Stimulated activated CD8-positive, alpha-beta memory T cell treated with anti-CD3 and anti-CD28 coated beads, Interleukin-7, amount 100 ng/mL, for 1 hour (primary cell): Measurements from ENCODE around the gene OTUD1.

ENCODE experiments used
- DNase-seq, 2 donors: peaks; one replicate each; pipeline ENCODE4 v3.0.0-alpha.2; 2020; ENCODE audit warnings: low read depth in 2 of 2

The OTUD1 gene

GRCh38 chr10:23422003-23422411, 16.9 kb upstream of the OTUD1 start:
- no peak for DNase-seq

DNA sequence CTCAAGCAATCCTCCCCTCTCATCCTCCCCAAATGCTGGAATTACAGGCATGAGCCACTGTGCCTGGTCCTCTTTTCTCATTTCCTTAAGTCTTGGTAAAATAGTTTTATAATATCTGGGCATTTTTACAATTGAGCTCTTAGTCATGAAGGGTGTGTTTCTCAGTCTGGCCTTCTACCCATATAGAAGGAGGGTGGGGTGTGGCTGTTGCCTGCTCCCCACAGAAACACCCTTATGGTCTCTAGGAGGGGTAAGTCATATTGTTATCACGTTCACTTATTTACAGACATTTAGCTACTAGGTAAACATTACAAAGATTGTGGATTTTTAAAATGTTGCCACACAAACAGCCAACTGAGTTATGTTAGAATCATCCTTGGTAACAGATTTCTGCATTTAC, 6.7 kb upstream of the OTUD1 start:
- no peak for DNase-seq

GRCh38 chr10:23432639-23433038, 6.2 kb upstream of the OTUD1 start:
- DNase-seq, result no peak

- no peak for DNase-seq
These were observed 5.2 kb upstream of the OTUD1 start for GRCh38 chr10:23433701-23434100.

GRCh38 chr10:23435378-23435777, 3.5 kb upstream of the OTUD1 start:
- DNase-seq, result no peak

GRCh38 chr10:23436983-23437382, 1.9 kb upstream of the OTUD1 start:
- DNase-seq, result no peak

- DNase-seq, result no peak
These were observed 820 bp upstream of the OTUD1 start for GRCh38 chr10:23437963-23438546.

DNA sequence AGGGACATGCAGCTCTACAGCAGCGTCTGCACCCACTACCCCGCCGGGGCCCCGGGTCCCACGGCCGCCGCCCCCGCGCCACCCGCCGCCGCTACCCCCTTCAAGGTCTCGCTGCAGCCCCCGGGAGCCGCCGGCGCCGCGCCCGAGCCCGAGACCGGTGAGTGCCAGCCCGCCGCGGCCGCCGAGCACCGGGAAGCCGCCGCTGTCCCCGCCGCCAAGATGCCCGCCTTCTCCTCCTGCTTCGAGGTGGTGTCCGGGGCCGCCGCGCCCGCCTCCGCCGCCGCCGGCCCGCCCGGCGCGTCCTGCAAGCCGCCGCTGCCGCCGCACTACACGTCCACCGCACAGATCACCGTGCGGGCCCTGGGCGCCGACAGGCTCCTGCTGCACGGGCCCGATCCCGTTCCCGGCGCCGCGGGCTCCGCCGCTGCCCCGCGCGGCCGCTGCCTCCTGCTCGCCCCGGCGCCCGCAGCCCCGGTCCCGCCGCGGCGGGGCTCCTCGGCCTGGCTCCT, 631 bp downstream of the OTUD1 start:
- DNase-seq, result no peak

DNA sequence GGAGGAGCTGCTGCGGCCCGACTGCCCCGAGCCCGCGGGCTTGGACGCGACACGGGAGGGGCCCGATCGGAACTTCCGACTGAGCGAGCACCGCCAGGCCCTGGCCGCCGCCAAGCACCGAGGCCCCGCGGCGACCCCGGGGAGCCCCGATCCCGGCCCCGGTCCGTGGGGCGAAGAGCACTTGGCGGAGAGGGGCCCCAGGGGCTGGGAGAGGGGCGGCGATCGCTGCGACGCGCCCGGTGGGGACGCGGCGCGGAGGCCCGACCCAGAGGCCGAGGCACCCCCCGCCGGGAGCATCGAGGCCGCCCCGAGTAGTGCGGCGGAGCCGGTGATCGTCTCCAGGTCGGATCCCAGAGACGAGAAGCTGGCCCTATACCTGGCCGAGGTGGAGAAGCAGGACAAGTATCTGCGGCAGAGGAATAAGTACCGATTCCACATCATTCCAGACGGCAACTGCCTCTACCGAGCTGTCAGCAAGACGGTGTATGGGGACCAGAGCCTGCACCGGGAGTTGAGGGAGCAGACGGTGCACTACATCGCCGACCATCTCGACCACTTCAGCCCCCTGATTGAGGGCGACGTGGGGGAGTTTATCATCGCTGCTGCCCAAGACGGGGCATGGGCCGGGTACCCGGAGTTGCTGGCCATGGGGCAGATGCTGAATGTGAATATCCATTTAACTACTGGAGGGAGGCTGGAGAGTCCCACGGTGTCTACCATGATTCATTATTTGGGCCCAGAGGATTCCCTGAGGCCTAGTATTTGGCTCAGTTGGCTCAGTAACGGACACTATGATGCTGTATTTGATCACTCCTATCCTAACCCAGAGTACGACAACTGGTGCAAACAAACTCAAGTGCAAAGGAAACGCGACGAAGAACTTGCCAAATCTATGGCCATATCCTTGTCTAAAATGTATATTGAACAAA, 1.4 kb downstream of the OTUD1 start:
- no peak for DNase-seq

DNA sequence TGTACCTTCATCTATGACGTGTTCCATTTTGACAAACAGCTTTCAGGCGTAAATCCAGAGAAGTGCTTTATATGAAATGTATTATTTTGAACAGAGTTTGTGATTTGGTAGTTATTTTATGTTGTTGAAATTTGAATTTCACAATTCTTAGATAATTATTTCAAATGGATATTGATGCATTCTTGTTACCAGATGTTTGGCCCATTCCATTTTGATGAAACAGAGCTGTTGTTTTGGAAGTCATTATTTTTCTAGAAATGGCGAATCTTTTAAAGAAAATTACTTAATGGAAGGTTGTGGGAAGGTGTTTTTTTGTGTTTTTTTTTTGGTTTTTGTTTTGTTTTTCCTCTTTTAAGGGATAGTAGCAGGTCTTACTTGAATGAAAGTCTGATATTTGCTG, 2.4 kb downstream of the OTUD1 start:
- DNase-seq, result no peak

DNA sequence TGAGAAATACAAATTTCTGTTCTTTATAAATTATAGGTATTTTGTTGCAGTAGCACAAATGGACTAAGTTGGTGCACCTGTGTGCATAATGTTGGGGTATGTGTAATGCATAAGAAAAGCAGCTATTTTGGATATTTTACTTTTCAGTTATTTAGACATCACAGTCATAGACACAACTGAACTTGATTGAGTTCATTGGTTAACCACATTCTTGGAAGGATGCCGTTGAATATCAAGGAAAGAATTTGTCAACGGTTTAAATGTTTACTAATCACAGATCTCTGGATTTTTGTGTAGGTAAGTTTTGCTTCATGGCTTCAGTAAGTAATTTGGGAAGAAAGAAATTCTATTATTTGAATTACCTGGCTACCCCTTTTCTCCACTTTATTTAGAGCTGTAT, 4.1 kb downstream of the OTUD1 start:
- no peak for DNase-seq

- no peak for DNase-seq
These were observed 6.7 kb downstream of the OTUD1 start for GRCh38 chr10:23445591-23445990.

DNA sequence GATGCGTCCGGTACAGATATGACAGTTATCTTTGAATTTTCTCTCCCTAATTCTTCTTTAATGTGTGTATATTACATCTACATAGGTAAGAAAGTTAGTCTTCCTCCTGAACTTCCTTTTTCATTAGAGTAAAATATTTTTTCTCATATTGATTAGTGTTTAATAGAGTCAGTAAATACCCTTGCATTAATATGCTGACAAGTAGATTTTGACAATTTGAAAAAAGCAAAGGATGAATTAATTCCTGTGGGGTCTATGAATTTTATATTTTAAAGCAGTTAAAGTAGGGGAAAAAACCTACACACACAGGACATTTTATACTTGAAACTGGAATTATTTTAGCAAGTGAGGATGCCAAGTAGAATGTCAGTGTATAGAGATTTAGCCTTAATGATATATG, 9.4 kb downstream of the OTUD1 start:
- DNase-seq, result no peak

- DNase-seq, result no peak
These were observed 10.1 kb downstream of the OTUD1 start for GRCh38 chr10:23448802-23449570.

DNA sequence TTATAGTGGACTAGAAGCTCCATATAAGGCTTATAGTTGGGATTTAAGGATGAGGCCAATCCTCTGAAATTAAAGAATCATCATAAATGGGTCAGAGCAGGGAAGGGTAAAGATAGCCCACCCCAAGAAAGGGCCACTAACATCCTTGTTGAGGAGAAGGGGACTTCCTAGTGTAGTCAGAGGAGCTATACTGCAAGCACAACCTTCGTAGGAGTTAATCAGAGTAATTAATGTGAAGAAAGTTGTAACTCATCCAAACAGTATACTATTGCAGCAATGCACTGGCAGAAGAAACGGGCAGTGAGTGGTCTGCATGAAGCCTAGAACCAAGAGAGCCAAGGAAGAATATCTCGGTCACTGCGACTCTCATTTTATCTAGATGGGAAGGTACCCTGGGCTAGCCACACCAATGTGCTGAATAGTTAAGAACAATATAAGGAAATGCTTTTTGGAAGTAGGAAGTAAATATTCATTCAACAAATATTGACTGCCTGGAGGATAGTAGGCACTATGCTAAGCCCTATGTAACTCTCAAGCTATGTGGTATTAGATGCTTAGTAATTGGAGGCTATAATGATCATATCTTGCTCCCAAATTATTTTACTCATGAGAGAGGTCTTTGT, 13.3 kb downstream of the OTUD1 start:
- DNase-seq, result no peak

- DNase-seq, result no peak
These were observed 14.6 kb downstream of the OTUD1 start for GRCh38 chr10:23453465-23453864.

GRCh38 chr10:23457632-23458417, 18.9 kb downstream of the OTUD1 start:
- no peak for DNase-seq

- no peak for DNase-seq
These were observed 20.5 kb downstream of the OTUD1 start for GRCh38 chr10:23459308-23459939.

DNA sequence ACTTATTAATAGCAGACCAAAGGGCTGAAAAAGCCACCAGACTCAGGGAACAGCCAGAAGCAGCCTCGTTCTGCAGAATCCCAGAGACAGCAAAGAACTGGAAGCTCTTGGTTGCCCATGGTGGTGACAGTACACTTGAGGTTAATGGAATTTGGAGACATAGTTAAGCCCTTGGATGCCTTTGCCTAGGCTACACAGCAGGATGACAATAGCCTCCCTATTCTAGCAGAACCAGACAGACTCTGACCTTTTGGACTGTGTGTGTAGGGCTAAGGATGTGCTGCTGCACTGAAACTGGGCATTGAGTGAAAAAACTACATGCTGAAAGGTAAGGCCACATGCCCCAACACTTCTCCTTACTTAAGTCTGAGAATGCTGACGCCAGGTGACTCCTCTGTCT, 22.7 kb downstream of the OTUD1 start:
- DNase-seq, result no peak

DNA sequence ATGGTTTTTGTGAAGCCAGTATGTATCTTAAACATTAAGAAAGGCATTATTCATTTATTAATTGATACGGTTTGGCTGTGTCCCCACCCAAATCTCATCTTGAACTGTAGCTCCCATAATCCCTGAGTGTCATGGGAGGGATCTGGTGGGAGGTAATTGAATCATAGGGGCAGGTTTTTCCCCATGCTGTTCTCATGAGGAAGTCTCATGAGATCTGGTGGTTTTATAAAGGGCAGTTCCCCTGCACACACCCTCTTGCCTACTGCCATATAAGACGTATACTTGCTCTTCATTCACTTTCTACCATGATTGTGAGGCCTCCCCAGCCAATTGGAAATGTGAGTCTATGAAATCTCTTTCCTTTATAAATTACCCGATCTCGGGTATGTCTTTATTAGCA, 28.1 kb downstream of the OTUD1 start:
- no peak for DNase-seq

GRCh38 chr10:23467548-23467947, 28.7 kb downstream of the OTUD1 start:
- no peak for DNase-seq
